ENCODE results near the gene CTNNA1. TPM values are rescaled to one million over a fixed set of nuclear protein-coding genes. Genes with fewer than 3 reads are reported as not detected.

The CTNNA1 gene
- polyA plus RNA-seq, 1 experiment = 140 TPM

DNA sequence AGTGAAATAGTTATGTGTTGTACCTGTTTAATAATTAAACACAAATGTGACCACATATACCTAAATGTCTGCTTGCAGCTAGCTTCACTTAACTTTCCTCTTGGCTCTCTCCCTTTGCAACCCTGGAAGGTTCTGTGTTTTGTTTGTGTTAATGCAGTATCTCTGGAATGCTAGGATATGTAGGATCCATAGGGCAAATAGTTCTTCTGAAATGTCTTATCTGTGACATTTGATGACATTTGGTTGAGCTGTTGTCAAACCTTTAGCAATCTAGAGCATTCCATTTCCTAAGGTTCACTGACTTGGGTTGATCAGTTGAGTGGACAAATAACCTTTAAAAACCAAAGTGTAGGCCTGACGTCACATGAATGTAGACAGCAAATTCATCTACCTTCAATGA lies 21.8 kb downstream of the CTNNA1 start:
- no peaks in the 10 kb centered on the region for H3K27me3 ChIP-seq (ENCODE audit: control insufficient read depth, insufficient read depth, low read length)
- POLR2A ChIA-PET = no interaction called here
- H3K9me3 ChIP-seq (ENCODE audit: control insufficient read depth, insufficient read depth, low read length) = no peaks in the 10 kb centered on the region; the same call in 1 of the 2 replicates
- DNase-seq (ENCODE audit: low read depth, low spot score) = no peak
- CTCF ChIA-PET = interaction anchor here (5.1 kb wide), 1 partner anchor 14 kb away, joined by 29 read pairs; no protein-coding TSS in a partner anchor
- H3K4me3 ChIP-seq (ENCODE audit: low read depth, low read length) = no peak overlapping the region
- TF ChIP-seq CTCF (IDR thresholded peaks at IDR 0.05; ENCODE audit: low read depth, low read length) = no peak
- no peak overlapping the region for H3K27ac ChIP-seq (ENCODE audit: low read depth, low read length)

DNA sequence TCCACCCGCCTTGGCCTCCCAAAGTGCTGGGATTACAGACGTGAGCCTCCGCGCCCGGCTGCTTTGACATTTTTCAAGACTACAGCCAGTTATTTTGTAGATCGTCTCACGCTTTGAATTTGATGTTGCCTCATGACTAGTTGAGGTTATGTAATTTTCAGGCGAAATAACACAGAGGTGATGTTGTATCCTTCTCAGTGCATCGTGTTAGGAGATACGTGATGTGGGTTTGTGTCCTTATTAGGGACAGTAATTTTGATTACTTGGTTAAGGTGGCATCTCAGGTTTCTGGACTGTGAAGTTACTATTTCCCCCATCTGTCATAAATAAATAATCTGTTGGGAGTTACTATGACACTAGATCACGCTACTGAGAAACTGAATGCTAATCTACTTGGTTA lies 25.0 kb downstream of the CTNNA1 start:
- Histone ChIP-seq H3K27me3 (ENCODE audit: control insufficient read depth, insufficient read depth, low read length) (no peaks in the 10 kb centered on the region), H3K4me3 (ENCODE audit: low read depth, low read length) (no peak overlapping the region), H3K9me3 (ENCODE audit: control insufficient read depth, insufficient read depth, low read length) (no peaks in the 10 kb centered on the region; the same call in 1 of the 2 replicates), H3K27ac (ENCODE audit: low read depth, low read length) (no peak overlapping the region)
- POLR2A ChIA-PET = no interaction called here
- no peak for TF ChIP-seq CTCF (IDR thresholded peaks at IDR 0.05; ENCODE audit: low read depth, low read length)
- no peak for DNase-seq (ENCODE audit: low read depth, low spot score)
- CTCF ChIA-PET = no interaction called here

- no peak overlapping the region for H3K27ac ChIP-seq (ENCODE audit: low read depth, low read length)
These were observed 30.8 kb downstream of the CTNNA1 start for GRCh38 chr5:138783976-138784375.

GRCh38 chr5:138784590-138784989 lies 31.4 kb downstream of the CTNNA1 start:
- Histone ChIP-seq H3K27ac (ENCODE audit: low read depth, low read length) (no peak overlapping the region), H3K27me3 (ENCODE audit: control insufficient read depth, insufficient read depth, low read length) (no peaks in the 10 kb centered on the region), H3K4me3 (ENCODE audit: low read depth, low read length) (no peak overlapping the region), H3K9me3 (ENCODE audit: control insufficient read depth, insufficient read depth, low read length) (no peaks in the 10 kb centered on the region)
- no peak for TF ChIP-seq CTCF (IDR thresholded peaks at IDR 0.05; ENCODE audit: low read depth, low read length)
- peak; percentile 7 for DNase-seq (ENCODE audit: low read depth, low spot score)
- ChIA-PET CTCF (interaction anchor here (0.5 kb wide), 1 partner anchor 37 kb away, joined by 3 read pairs; no protein-coding TSS in a partner anchor), POLR2A (interaction anchor here (0.8 kb wide), 1 partner anchor 196 kb away, joined by 6 read pairs; no protein-coding TSS in a partner anchor)

More at GRCh38 chr5:138783976-138784375, 30.8 kb downstream of the CTNNA1 start:
- no peaks in the 10 kb centered on the region for H3K27me3 ChIP-seq (ENCODE audit: control insufficient read depth, insufficient read depth, low read length)
- no peaks in the 10 kb centered on the region for H3K9me3 ChIP-seq (ENCODE audit: control insufficient read depth, insufficient read depth, low read length)
- no peak for TF ChIP-seq CTCF (IDR thresholded peaks at IDR 0.05; ENCODE audit: low read depth, low read length)
- H3K4me3 ChIP-seq (ENCODE audit: low read depth, low read length) = no peak overlapping the region
- DNase-seq (ENCODE audit: low read depth, low spot score) = no peak
- ChIA-PET CTCF (interaction anchor here (1.1 kb wide), 1 partner anchor 58 kb away, joined by 4 read pairs; no protein-coding TSS in a partner anchor), POLR2A (interaction anchor here (0.8 kb wide), 1 partner anchor 195 kb away, joined by 6 read pairs; no protein-coding TSS in a partner anchor)

- peak; percentile 55 for TF ChIP-seq CTCF (IDR thresholded peaks at IDR 0.05; ENCODE audit: low read depth, low read length)
- ChIA-PET CTCF (interaction anchor here (0.7 to 3.4 kb wide), 27 partner anchors 9 to 766 kb away, joined by 3 to 32 read pairs (median 4); partner anchors contain the start of gene LRRTM2), POLR2A (no interaction called here)
- Histone ChIP-seq H3K4me3 (ENCODE audit: low read depth, low read length) (no peak overlapping the region), H3K27me3 (ENCODE audit: control insufficient read depth, insufficient read depth, low read length) (no peaks in the 10 kb centered on the region), H3K9me3 (ENCODE audit: control insufficient read depth, insufficient read depth, low read length) (no peaks in the 10 kb centered on the region), H3K27ac (ENCODE audit: low read depth, low read length) (no peak overlapping the region)
- no peak for DNase-seq (ENCODE audit: low read depth, low spot score)
These were observed 36.6 kb downstream of the CTNNA1 start for GRCh38 chr5:138789771-138790242.
